Measurements from ENCODE around the gene MEX3B. TPM values are rescaled to one million over a fixed set of nuclear protein-coding genes. Genes with fewer than 3 reads are reported as not detected.

Gene MEX3B
- total and polyA plus RNA-seq, 2 donors (not counting 3 experiments of a cell fraction or from before 2014, with no cell fraction given), result 11.0 to 22.6 TPM

- POLR2A ChIA-PET, result no interaction called here
- H2AFZ ChIP-seq (ENCODE audit: low read depth, low read length), result no peak overlapping the region
- TF ChIP-seq MYC (IDR thresholded peaks at IDR 0.05; ENCODE audit: low read depth, low read length), result no peak
- H3K4me1 ChIP-seq (ENCODE audit: control insufficient read depth, extremely low read depth, insufficient read depth, low read length), result no peaks in the 10 kb centered on the region
- H3K9ac ChIP-seq (replicated peaks; ENCODE audit: extremely low read depth, insufficient read depth, low read length), result no peak overlapping the region
- no TSS peak for BruUV-seq (replicated peaks)
- H3K36me3 ChIP-seq (ENCODE audit: control insufficient read depth in 2 of 2, extremely low read depth in 1 of 2, insufficient read depth in 2 of 2, low read length in 2 of 2), result no peaks in the 10 kb centered on the region
- no peak overlapping the region for H3K4me2 ChIP-seq (ENCODE audit: insufficient read depth, low read length)
- H3K27ac ChIP-seq (ENCODE audit: insufficient read depth, low read depth, low read length), result no peak overlapping the region
- H3K9me1 ChIP-seq (replicated peaks; ENCODE audit: control insufficient read depth, extremely low read depth, insufficient read depth, low read length), result no peaks in the 10 kb centered on the region
- dilution Hi-C loops (cut with MboI; ENCODE audit: extremely low pct_ligation_motif_present, low sequenced_read_pairs), result no loop called here
- DNase-seq (ENCODE audit: low read depth, low spot score), result no peak
- H3K79me2 ChIP-seq (ENCODE audit: control insufficient read depth, insufficient read depth, low read length), result no peaks in the 10 kb centered on the region
- no peak overlapping the region for H3K4me3 ChIP-seq (replicated peaks in 1 of 3; ENCODE audit: insufficient read depth in 1 of 3, low read depth in 1 of 3, low read length in 3 of 3)
- H3K9me3 ChIP-seq (replicated peaks; ENCODE audit: control insufficient read depth, insufficient read depth, low read length), result no peaks in the 10 kb centered on the region
- intact Hi-C loops (cut with micrococcal nuclease), result no loop called here
- peaks cover 36 to 39% of the 10 kb centered on the region in 2 experiments for H3K27me3 ChIP-seq (ENCODE audit: control insufficient read depth in 2 of 2, insufficient read depth in 2 of 2, low read length in 2 of 2)
- H4K20me1 ChIP-seq (replicated peaks; ENCODE audit: control insufficient read depth, extremely low read depth, insufficient read depth, low read length), result no peaks in the 10 kb centered on the region
- FAIRE-seq, result no peak
- CTCF ChIA-PET, result no interaction called here
Measured at GRCh38 chr15:82058517-82059204, 12.8 kb upstream of the MEX3B start.

- H3K27me3 ChIP-seq (ENCODE audit: control insufficient read depth in 2 of 2, insufficient read depth in 2 of 2, low read length in 2 of 2), result peaks cover 35 to 38% of the 10 kb centered on the region in 2 experiments
- dilution Hi-C loops (cut with MboI; ENCODE audit: extremely low pct_ligation_motif_present, low sequenced_read_pairs) (no loop called here), intact Hi-C loops (cut with micrococcal nuclease) (no loop called here)
- H3K36me3 ChIP-seq (ENCODE audit: control insufficient read depth in 2 of 2, extremely low read depth in 1 of 2, insufficient read depth in 2 of 2, low read length in 2 of 2), result no peaks in the 10 kb centered on the region
- H3K4me2 ChIP-seq (ENCODE audit: insufficient read depth, low read length), result no peak overlapping the region
- no peaks in the 10 kb centered on the region for H3K9me1 ChIP-seq (replicated peaks; ENCODE audit: control insufficient read depth, extremely low read depth, insufficient read depth, low read length)
- POLR2A ChIA-PET, result no interaction called here
- BruUV-seq (replicated peaks), result no TSS peak
- no peak for DNase-seq (ENCODE audit: low read depth, low spot score)
- TF ChIP-seq GATA2 (IDR thresholded peaks at IDR 0.05; ENCODE audit: insufficient read depth, insufficient read length, low read depth, low read length) (no peak), JUN (IDR thresholded peaks at IDR 0.05; ENCODE audit: borderline replicate concordance, insufficient read depth, insufficient read length, low read depth) (no peak), FOS (IDR thresholded peaks at IDR 0.05; ENCODE audit: borderline replicate concordance, insufficient read depth, low read length) (no peak), POLR2AphosphoS5 (IDR thresholded peaks at IDR 0.05; ENCODE audit: insufficient read depth, low read depth, low read length) (no peak), MYC (IDR thresholded peaks at IDR 0.05; ENCODE audit: low read depth, low read length) (no peak), POLR2A (IDR thresholded peaks at IDR 0.05; ENCODE audit: low read depth, low read length) (no peak), EZH2 (IDR thresholded peaks at IDR 0.05; ENCODE audit: borderline replicate concordance, low read depth, low read length, severe bottlenecking) (no peak)
- H3K27ac ChIP-seq (ENCODE audit: insufficient read depth, low read depth, low read length), result no peak overlapping the region
- no peaks in the 10 kb centered on the region for H3K9me3 ChIP-seq (replicated peaks; ENCODE audit: control insufficient read depth, insufficient read depth, low read length)
- no peaks in the 10 kb centered on the region for H3K4me1 ChIP-seq (ENCODE audit: control insufficient read depth, extremely low read depth, insufficient read depth, low read length)
- H3K79me2 ChIP-seq (ENCODE audit: control insufficient read depth, insufficient read depth, low read length), result no peaks in the 10 kb centered on the region
- no peak overlapping the region for H3K9ac ChIP-seq (replicated peaks; ENCODE audit: extremely low read depth, insufficient read depth, low read length)
- no peak overlapping the region for H3K4me3 ChIP-seq (replicated peaks in 1 of 3; ENCODE audit: insufficient read depth in 1 of 3, low read depth in 1 of 3, low read length in 3 of 3)
- CTCF ChIA-PET, result no interaction called here
- FAIRE-seq, result no peak
- H2AFZ ChIP-seq (ENCODE audit: low read depth, low read length), result no peak overlapping the region
- H4K20me1 ChIP-seq (replicated peaks; ENCODE audit: control insufficient read depth, extremely low read depth, insufficient read depth, low read length), result no peaks in the 10 kb centered on the region
Measured at GRCh38 chr15:82058026-82058425, 12.2 kb upstream of the MEX3B start.
